ENCODE data around the gene RPS10. TPM values are rescaled to one million over a fixed set of nuclear protein-coding genes. Genes with fewer than 3 reads are reported as not detected.

RPS10 gene
- total and polyA plus RNA-seq, 2 donors (not counting 1 experiment from before 2014, with no cell fraction given): 1,649 to 2,883 TPM

- H4K20me1 ChIP-seq (ENCODE audit: control insufficient read depth, extremely low read depth, insufficient read depth, low read length): peaks cover 2% of the 10 kb centered on the region
- peaks cover 75% of the 10 kb centered on the region for H3K79me2 ChIP-seq (ENCODE audit: control insufficient read depth, insufficient read depth, low read length)
- H3K27ac ChIP-seq (ENCODE audit: insufficient read depth, low read length): peak overlapping the region; percentile 7
Observed at GRCh38 chr6:34386316-34387137, 39.3 kb downstream of the RPS10 start.

GRCh38 chr6:34385793-34386195 lies 40.1 kb downstream of the RPS10 start:
- Histone ChIP-seq H3K4me2 (ENCODE audit: extremely low read depth, insufficient read depth, low read length) (no peak overlapping the region), H2AFZ (ENCODE audit: low read length) (no peak overlapping the region), H3K36me3 (ENCODE audit: control insufficient read depth, insufficient read depth, low read length) (no peaks in the 10 kb centered on the region), H3K4me3 (replicated peaks in 1 of 4; ENCODE audit: control extremely low read depth in 1 of 4, insufficient read depth in 1 of 4, low read depth in 3 of 4, low read length in 4 of 4) (no peak overlapping the region), H4K20me1 (ENCODE audit: control insufficient read depth, extremely low read depth, insufficient read depth, low read length) (peaks cover 2% of the 10 kb centered on the region), H3K79me2 (ENCODE audit: control insufficient read depth, insufficient read depth, low read length) (peaks cover 73% of the 10 kb centered on the region), H3K9ac (ENCODE audit: insufficient read depth, low read length) (no peak overlapping the region), H3K9me3 (ENCODE audit: control insufficient read depth, insufficient read depth, low read depth, low read length) (no peaks in the 10 kb centered on the region), H3K4me1 (ENCODE audit: control insufficient read depth, extremely low read depth, insufficient read depth, low read length) (peaks cover 8% of the 10 kb centered on the region), H3K27ac (ENCODE audit: insufficient read depth, low read length) (no peak overlapping the region), H3K27me3 (ENCODE audit: control insufficient read depth, insufficient read depth, low read length) (no peaks in the 10 kb centered on the region)
- DNase-seq (ENCODE audit: low read depth in 2 of 2): no peak
- TF ChIP-seq EZH2 (IDR thresholded peaks at IDR 0.05; ENCODE audit: low read length, missing control alignments) (no peak), CTCF (conservative IDR thresholded peaks at IDR 0.05 in 1 of 2, IDR thresholded peaks at IDR 0.05 in 1 of 2; ENCODE audit: low read depth in 1 of 2, low read length in 2 of 2) (no peak)

More at GRCh38 chr6:34386316-34387137, 39.3 kb downstream of the RPS10 start:
- Histone ChIP-seq H3K36me3 (ENCODE audit: control insufficient read depth, insufficient read depth, low read length) (no peaks in the 10 kb centered on the region), H3K27me3 (ENCODE audit: control insufficient read depth, insufficient read depth, low read length) (no peaks in the 10 kb centered on the region), H2AFZ (ENCODE audit: low read length) (no peak overlapping the region), H3K9ac (ENCODE audit: insufficient read depth, low read length) (no peak overlapping the region), H3K4me3 (replicated peaks in 1 of 4; ENCODE audit: control extremely low read depth in 1 of 4, insufficient read depth in 1 of 4, low read depth in 3 of 4, low read length in 4 of 4) (no peak overlapping the region), H3K4me1 (ENCODE audit: control insufficient read depth, extremely low read depth, insufficient read depth, low read length) (peaks cover 8% of the 10 kb centered on the region), H3K4me2 (ENCODE audit: extremely low read depth, insufficient read depth, low read length) (no peak overlapping the region), H3K9me3 (ENCODE audit: control insufficient read depth, insufficient read depth, low read depth, low read length) (no peaks in the 10 kb centered on the region)
- peak; percentile 86 to 89 for DNase-seq (ENCODE audit: low read depth in 2 of 2)
- no peak for TF ChIP-seq EZH2 (IDR thresholded peaks at IDR 0.05; ENCODE audit: low read length, missing control alignments)
- no peak for TF ChIP-seq CTCF (conservative IDR thresholded peaks at IDR 0.05 in 1 of 2, IDR thresholded peaks at IDR 0.05 in 1 of 2; ENCODE audit: low read depth in 1 of 2, low read length in 2 of 2)

- no peaks in the 10 kb centered on the region for H3K36me3 ChIP-seq (ENCODE audit: control insufficient read depth, insufficient read depth, low read length)
- no peaks in the 10 kb centered on the region for H4K20me1 ChIP-seq (ENCODE audit: control insufficient read depth, extremely low read depth, insufficient read depth, low read length)
- no peak overlapping the region for H3K4me2 ChIP-seq (ENCODE audit: extremely low read depth, insufficient read depth, low read length)
- peaks cover 8% of the 10 kb centered on the region for H3K4me1 ChIP-seq (ENCODE audit: control insufficient read depth, extremely low read depth, insufficient read depth, low read length)
- TF ChIP-seq CTCF (conservative IDR thresholded peaks at IDR 0.05 in 1 of 2, IDR thresholded peaks at IDR 0.05 in 1 of 2; ENCODE audit: low read depth in 1 of 2, low read length in 2 of 2): no peak
- no peak for TF ChIP-seq EZH2 (IDR thresholded peaks at IDR 0.05; ENCODE audit: low read length, missing control alignments)
- peaks cover 70% of the 10 kb centered on the region for H3K79me2 ChIP-seq (ENCODE audit: control insufficient read depth, insufficient read depth, low read length)
- H3K4me3 ChIP-seq (replicated peaks in 1 of 4; ENCODE audit: control extremely low read depth in 1 of 4, insufficient read depth in 1 of 4, low read depth in 3 of 4, low read length in 4 of 4): no peak overlapping the region
- DNase-seq (ENCODE audit: low read depth in 2 of 2): peak in 1 of 2 donors; percentile 38
- H3K27ac ChIP-seq (ENCODE audit: insufficient read depth, low read length): peak overlapping the region; percentile 51
- no peak overlapping the region for H2AFZ ChIP-seq (ENCODE audit: low read length)
- no peaks in the 10 kb centered on the region for H3K9me3 ChIP-seq (ENCODE audit: control insufficient read depth, insufficient read depth, low read depth, low read length)
- no peaks in the 10 kb centered on the region for H3K27me3 ChIP-seq (ENCODE audit: control insufficient read depth, insufficient read depth, low read length)
- no peak overlapping the region for H3K9ac ChIP-seq (ENCODE audit: insufficient read depth, low read length)
Observed at GRCh38 chr6:34384321-34385153, 41.3 kb downstream of the RPS10 start.

Measured in fibroblast of lung (primary cell).